Mucosa of descending colon (tissue), 3 donors: ENCODE measurements around the gene MPV17. TPM values are rescaled to one million over a fixed set of nuclear protein-coding genes. Genes with fewer than 3 reads are reported as not detected.
"Not testable (repeated sequence)": the region's sequence is repeated elsewhere in the genome, so short reads cannot be mapped to it uniquely, and the experiment has no call there.

Experiments
- ATAC-seq: fragments of 200-7000 bp; cut with Tn5 transposase; one replicate; pipeline ENCODE4 v1.9.1; 2020; ENCODE audit warnings: mild to moderate bottlenecking, moderate library complexity
- DNase-seq, 3 donors: peaks; one replicate each; pipeline ENCODE4 v3.0.0-alpha.2; 2020
- H3K36me3 ChIP-seq: fragments of 200-600 bp; one replicate; pipeline ENCODE4 v1.8.0; 2021; ENCODE audit warnings: low read depth, mild to moderate bottlenecking
- H3K4me1 ChIP-seq: fragments of 200-600 bp; one replicate; pipeline ENCODE4 v1.8.0; 2021; ENCODE audit warnings: low read depth, mild to moderate bottlenecking
- H3K4me3 ChIP-seq: fragments of 200-600 bp; one replicate; pipeline ENCODE4 v1.8.0; 2021; ENCODE audit warnings: mild to moderate bottlenecking
- H3K9me3 ChIP-seq: fragments of 200-600 bp; one replicate; pipeline ENCODE4 v1.8.0; 2021; ENCODE audit warnings: mild to moderate bottlenecking
- CTCF ChIP-seq: fragments of 200-600 bp; IDR thresholded peaks from one replicate; pipeline ENCODE4 v1.8.0; 2022; ENCODE audit warnings: antibody characterized with exemption, mild to moderate bottlenecking
- intact Hi-C, 2 donors: fragments of 100-400 bp; cut with DNase I in 1 of 2; cut with micrococcal nuclease in 1 of 2; formaldehyde crosslinking; loops; one replicate each; pipeline versions ENCODE4 v1.11.0 to v1.11.1; 2022; cut with DNase I, micrococcal nuclease
- total RNA-seq, 3 donors: library from RNA; stranded (reverse); fragmentation: NEBNext Ultra II Directional in 2 of 3; extraction: Animal tissue kit (Norgen Biotek cat#: 25700) in 2 of 3; gene quantifications; one replicate each; pipeline versions ENCODE4 v1.2.1 to v1.2.4, GENCODE V29; 2021 to 2023
- donor health status: DM: no; HTN: no; CAD: no; lungs with moderate emphysema.
- donor health status: DM: no; HTN: no; CAD: no.
- donor health status: DM: no; HTN: yes; CAD: no.

Gene MPV17
- total RNA-seq, 3 donors from 2014 or later, result 39.5 to 49.0 (median 41.9) TPM

GRCh38 chr2:27353762-27354596 lies 31.1 kb upstream of the MPV17 start:
- DNase-seq, result no peak

GRCh38 chr2:27353386-27353761 lies 30.5 kb upstream of the MPV17 start:
- ATAC-seq, intact Hi-C loops, DNase-seq: not testable (repeated sequence)

More at GRCh38 chr2:27353762-27354596, 31.1 kb upstream of the MPV17 start:
- peaks cover 41% of the 10 kb centered on the region for H3K4me1 ChIP-seq
- H3K36me3 ChIP-seq, result no peaks in the 10 kb centered on the region
- no peaks in the 10 kb centered on the region for H3K9me3 ChIP-seq
- ATAC-seq, result no peak
- intact Hi-C loops, result no loop called here
- no peak for TF ChIP-seq CTCF
- H3K4me3 ChIP-seq, result no peak overlapping the region

GRCh38 chr2:27351802-27352598 lies 29.1 kb upstream of the MPV17 start:
- Histone ChIP-seq H3K36me3 (no peaks in the 10 kb centered on the region), H3K4me1 (peaks cover 31% of the 10 kb centered on the region), H3K4me3 (no peak overlapping the region), H3K9me3 (no peaks in the 10 kb centered on the region)
- no peak for DNase-seq
- intact Hi-C loops, result no loop called here
- no peak for TF ChIP-seq CTCF
- no peak for ATAC-seq

More at GRCh38 chr2:27353386-27353761, 30.5 kb upstream of the MPV17 start:
- peaks cover 41% of the 10 kb centered on the region for H3K4me1 ChIP-seq
- not testable (repeated sequence) for H3K4me3 ChIP-seq, H3K36me3 ChIP-seq, H3K9me3 ChIP-seq

GRCh38 chr2:27350106-27350693 lies 27.3 kb upstream of the MPV17 start:
- no peak for DNase-seq
- Histone ChIP-seq H3K4me1 (peaks cover 25% of the 10 kb centered on the region), H3K36me3 (no peaks in the 10 kb centered on the region), H3K4me3 (no peak overlapping the region), H3K9me3 (no peaks in the 10 kb centered on the region)
- intact Hi-C loops, result no loop called here
- ATAC-seq, result no peak
- TF ChIP-seq CTCF, result no peak

GRCh38 chr2:27347641-27348040 lies 24.7 kb upstream of the MPV17 start:
- DNase-seq, result no peak
- no peak overlapping the region for H3K4me3 ChIP-seq
- no peak for ATAC-seq
- H3K4me1 ChIP-seq, result no peaks in the 10 kb centered on the region
- no peaks in the 10 kb centered on the region for H3K9me3 ChIP-seq
- intact Hi-C loops, result no loop called here
- H3K36me3 ChIP-seq, result no peaks in the 10 kb centered on the region
- TF ChIP-seq CTCF, result no peak
